ENCODE measurements around the gene EFR3B.
A peak's percentile ranks its signal among the peaks of the same experiment; 100 is the strongest.

GRCh38 chr2:25161055-25161781, 119.3 kb downstream of the EFR3B start:
- TF ChIP-seq CTCF (IDR thresholded peaks at IDR 0.05) (no peak), POLR2A (IDR thresholded peaks at IDR 0.05) (peak in 1 of 4 donors; percentile 18)

Data from esophagus squamous epithelium (tissue), 4 donors.